HFF-Myc (cell line): ENCODE measurements around the gene LMBR1.
"Not testable (repeated sequence)": the region's sequence is repeated elsewhere in the genome, so short reads cannot be mapped to it uniquely, and the experiment has no call there.

Source experiments
- DNase-seq: peaks from one replicate; pipeline ENCODE4 v3.0.0-alpha.2; 2011; ENCODE audit warnings: low read depth; ENCODE audit errors: extremely low read depth
- H3K4me3 ChIP-seq: replicated peaks from 2 replicates; pipeline ENCODE4 v1.5.1; 2011; ENCODE audit warnings: low read depth, mild to moderate bottlenecking, control low read depth, low read length
- TF ChIP-seq, protein P1 (sequence below): IDR thresholded peaks from 2 replicates; pipeline ENCODE4 v1.5.1; 2012; ENCODE audit warnings: mild to moderate bottlenecking, low read depth, low read length, control low read depth; ENCODE audit errors: missing control alignments

LMBR1 gene

DNA sequence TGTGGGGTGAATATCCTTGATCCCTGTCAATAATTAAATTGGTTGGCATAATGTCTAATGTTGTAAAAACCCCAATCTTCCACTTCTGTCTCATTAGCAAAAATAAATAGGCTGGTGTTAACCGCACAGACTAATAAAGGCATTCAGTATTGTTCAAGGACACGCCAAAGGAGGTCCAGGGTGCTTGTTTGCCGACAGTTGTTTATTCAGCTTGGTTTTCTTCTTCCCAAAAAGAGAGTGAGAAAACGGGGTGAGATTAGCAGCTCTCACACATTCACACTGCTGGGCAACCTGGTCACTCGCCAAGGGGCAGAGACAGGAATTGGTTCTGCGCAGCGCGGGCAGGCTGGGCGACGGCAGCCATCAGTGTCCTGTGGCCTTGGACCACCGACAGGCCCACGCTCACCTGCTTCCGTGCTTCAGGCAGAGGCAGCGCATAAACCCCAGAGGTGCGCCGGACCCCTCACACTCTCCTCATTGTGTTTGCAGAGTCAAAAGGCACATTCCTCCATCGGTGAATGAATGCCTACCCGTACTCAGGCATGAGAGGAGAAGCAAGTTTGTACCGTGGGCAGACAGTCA lies 26.2 kb upstream of the LMBR1 start:
- H3K4me3 ChIP-seq: no peak overlapping the region
- no peak for DNase-seq
- TF ChIP-seq, protein P1, sequence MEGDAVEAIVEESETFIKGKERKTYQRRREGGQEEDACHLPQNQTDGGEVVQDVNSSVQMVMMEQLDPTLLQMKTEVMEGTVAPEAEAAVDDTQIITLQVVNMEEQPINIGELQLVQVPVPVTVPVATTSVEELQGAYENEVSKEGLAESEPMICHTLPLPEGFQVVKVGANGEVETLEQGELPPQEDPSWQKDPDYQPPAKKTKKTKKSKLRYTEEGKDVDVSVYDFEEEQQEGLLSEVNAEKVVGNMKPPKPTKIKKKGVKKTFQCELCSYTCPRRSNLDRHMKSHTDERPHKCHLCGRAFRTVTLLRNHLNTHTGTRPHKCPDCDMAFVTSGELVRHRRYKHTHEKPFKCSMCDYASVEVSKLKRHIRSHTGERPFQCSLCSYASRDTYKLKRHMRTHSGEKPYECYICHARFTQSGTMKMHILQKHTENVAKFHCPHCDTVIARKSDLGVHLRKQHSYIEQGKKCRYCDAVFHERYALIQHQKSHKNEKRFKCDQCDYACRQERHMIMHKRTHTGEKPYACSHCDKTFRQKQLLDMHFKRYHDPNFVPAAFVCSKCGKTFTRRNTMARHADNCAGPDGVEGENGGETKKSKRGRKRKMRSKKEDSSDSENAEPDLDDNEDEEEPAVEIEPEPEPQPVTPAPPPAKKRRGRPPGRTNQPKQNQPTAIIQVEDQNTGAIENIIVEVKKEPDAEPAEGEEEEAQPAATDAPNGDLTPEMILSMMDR: no peak

DNA sequence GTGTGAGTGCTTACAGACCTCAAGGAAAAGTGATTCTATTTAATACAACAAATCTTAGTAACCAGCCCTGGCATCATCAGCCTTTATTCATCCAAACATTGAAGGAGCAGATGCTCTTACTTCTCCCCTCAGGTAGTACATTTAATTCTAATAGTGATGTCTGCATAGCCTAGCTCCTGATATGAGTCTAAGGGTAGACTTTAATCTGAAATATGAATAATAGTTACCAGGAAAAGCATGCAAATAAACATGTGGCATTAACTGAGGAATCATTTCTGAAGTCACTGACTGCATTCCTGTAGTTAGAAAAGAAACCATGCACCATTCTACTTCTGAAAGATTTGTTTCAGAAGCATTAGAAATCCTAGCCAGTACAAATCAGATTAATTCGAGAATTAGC lies 25.7 kb upstream of the LMBR1 start:
- H3K4me3 ChIP-seq: no peak overlapping the region
- DNase-seq: no peak
- TF ChIP-seq, protein P1: no peak

DNA sequence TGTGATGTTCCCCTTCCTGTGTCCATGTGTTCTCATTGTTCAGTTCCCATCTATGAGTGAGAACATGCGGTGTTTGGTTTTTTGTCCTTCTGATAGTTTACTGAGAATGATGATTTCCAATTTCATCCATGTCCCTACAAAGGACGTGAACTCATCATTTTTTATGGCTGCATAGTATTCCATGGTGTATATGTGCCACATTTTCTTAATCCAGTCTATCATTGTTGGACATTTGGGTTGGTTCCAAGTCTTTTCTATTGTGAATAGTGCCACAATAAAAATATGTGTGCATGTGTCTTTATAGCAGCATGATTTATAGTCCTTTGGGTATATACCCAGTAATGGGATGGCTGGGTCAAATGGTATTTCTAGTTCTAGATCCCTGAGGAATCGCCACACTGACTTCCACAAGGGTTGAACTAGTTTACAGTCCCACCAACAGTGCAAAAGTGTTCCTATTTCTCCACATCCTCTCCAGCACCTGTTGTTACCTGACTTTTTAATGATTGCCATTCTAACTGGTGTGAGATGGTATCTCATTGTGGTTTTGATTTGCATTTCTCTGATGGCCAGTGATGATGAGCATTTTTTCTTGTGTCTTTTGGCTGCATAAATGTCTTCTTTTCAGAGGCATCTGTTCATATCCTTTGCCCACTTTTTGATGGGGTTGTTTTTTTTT lies 16.7 kb upstream of the LMBR1 start:
- not testable (repeated sequence) for H3K4me3 ChIP-seq, DNase-seq

DNA sequence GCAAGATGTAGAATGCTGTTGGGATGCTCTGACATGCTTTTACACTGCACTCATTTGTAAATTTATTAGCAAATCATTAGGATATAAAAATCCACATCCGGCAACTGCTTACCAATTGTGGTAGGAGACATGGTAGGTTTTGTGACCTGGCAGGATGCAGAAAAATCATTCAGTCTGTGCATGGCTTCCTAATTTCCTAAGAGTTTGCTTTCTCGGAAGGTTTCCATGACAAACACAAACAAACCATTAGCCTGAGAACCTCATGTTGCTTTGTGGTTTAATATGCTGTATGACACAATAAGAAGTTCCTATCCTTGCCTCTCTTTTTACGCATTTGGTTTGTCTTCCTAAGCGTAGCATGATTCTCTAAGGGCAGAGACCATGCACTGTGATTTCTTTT lies 14.7 kb upstream of the LMBR1 start:
- TF ChIP-seq, protein P1: no peak

DNA sequence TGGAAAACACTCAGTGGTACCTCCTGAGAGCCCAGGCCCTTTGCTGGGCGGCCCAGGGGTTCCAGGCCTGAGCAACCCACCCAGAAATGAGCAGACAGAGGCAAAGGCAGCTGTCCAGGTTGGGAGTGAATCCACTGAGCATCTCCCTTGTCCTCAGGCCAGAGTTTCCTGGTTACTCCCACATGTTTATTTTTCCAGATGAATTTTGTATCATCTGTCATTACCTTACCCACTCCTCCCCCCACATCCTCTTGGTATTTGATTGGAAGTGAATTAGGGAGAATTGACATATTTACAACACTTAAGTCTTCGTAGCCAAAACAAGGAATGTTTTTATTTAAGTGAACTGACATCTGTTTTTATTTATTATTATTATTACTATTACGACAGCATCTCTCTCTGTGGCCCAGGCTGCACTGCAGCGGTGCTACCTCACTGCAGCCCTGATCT lies 13.2 kb upstream of the LMBR1 start:
- TF ChIP-seq, protein P1: no peak
- no peak overlapping the region for H3K4me3 ChIP-seq
- peak; percentile 90 for DNase-seq

More for the DNA sequence above, 14.7 kb upstream of the LMBR1 start:
- DNase-seq: peak; percentile 97
- no peak overlapping the region for H3K4me3 ChIP-seq

DNA sequence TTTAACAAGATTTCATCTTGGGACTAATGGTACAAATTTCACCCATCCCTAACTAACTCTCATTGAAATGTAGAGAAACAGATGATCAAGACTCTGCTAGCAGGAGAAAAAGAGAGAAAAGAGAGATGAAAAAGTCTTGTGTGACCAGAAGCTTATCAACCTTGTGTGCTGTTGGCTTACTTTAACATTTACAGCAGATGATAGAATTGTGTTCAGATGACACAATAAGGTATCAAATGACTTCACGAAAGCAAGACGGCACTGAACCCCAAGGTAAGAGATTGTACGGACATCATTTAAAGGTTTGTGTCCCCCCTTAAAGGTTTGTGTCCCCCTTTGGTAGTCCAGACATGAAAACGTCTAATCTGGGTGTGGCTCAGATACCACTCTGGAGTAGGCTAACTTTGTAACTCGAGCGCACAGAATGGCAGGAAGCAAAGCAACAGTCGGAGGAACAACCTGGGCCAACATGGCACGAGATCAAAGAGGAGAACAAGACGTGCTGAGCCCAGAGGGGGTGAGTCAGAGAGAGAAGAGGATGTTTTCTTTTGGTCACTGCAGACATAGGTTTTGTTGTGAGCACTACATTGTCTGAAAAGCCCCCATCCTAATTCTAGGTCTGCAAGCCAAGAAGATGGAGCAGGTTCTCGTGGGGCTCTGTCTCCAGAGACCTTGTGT lies 10.4 kb upstream of the LMBR1 start:
- no peak for DNase-seq
- no peak overlapping the region for H3K4me3 ChIP-seq
- TF ChIP-seq, protein P1: no peak

DNA sequence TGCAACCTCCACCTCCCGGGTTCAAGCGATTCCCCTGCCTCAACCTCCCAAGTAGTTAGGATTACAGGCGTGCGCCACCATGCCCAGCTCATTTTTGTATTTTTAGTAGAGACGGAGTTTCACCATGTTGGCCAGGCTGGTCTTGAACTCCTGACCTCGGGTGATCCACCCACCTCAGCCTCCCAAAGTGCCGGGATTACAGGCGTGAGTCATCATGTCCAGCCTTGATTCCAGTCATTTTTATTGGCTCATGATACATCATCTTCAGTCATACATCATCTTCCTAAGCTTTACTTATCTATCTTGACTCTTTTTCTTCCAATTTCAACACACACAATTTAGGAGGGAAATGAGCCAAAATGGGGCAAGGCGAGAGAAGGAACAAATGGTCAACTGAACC lies 7.1 kb upstream of the LMBR1 start:
- DNase-seq, H3K4me3 ChIP-seq: not testable (repeated sequence)
